SU-DHL-6 (cell line): ENCODE measurements around the gene PASD1.
"Not testable (repeated sequence)": the region's sequence is repeated elsewhere in the genome, so short reads cannot be mapped to it uniquely, and the experiment has no call there.

Experiments used
- EZH2phosphoT487 ChIP-seq: fragments of 200-600 bp; sonication (generic), shearing (Covaris generic); conservative IDR thresholded peaks from 2 replicates; pipeline ENCODE4 v1.6.1; 2018; ENCODE audit warnings: mild to moderate bottlenecking, antibody characterized with exemption, low read length, moderate library complexity, mixed read lengths
- TF ChIP-seq, protein P1 (sequence below): fragments of 200-600 bp; sonication (generic); IDR thresholded peaks from one replicate; pipeline ENCODE4 v1.5.1; 2017; ENCODE audit warnings: antibody characterized with exemption, mild to moderate bottlenecking, low read length, moderate library complexity; ENCODE audit not compliant: insufficient read depth, poor library complexity, severe bottlenecking

DNA sequence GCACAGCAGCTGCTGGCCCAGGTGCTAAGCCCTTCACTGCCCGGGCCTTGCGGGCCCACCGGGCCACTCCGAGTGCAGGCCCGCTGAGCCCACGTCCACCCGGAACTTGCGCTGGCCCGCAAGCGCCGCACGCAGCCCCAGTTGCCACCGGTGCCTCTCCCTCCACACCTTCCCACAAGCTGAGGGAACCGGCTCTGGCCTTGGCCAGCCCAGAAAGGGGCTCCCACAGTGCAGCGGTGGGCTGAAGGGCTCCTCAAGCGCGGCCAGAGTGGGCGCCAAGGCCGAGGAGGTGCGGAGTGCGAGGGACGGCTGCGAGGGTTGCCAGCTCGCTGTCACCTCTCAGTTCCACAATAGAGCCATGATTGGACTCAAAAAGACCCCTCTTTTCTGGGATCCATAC, 472 bp upstream of the PASD1 start:
- TF ChIP-seq EZH2phosphoT487: not testable (repeated sequence)
- TF ChIP-seq, protein P1, sequence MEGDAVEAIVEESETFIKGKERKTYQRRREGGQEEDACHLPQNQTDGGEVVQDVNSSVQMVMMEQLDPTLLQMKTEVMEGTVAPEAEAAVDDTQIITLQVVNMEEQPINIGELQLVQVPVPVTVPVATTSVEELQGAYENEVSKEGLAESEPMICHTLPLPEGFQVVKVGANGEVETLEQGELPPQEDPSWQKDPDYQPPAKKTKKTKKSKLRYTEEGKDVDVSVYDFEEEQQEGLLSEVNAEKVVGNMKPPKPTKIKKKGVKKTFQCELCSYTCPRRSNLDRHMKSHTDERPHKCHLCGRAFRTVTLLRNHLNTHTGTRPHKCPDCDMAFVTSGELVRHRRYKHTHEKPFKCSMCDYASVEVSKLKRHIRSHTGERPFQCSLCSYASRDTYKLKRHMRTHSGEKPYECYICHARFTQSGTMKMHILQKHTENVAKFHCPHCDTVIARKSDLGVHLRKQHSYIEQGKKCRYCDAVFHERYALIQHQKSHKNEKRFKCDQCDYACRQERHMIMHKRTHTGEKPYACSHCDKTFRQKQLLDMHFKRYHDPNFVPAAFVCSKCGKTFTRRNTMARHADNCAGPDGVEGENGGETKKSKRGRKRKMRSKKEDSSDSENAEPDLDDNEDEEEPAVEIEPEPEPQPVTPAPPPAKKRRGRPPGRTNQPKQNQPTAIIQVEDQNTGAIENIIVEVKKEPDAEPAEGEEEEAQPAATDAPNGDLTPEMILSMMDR: not testable (repeated sequence)
